GM12878 (cell line): ENCODE results near the gene SHISA9. TPM values are rescaled to one million over a fixed set of nuclear protein-coding genes. Genes with fewer than 3 reads are reported as not detected.

ENCODE experiments used
- ATAC-seq: fragments of 200-7000 bp; cut with Tn5 transposase; 3 replicates; pipeline ENCODE4 v1.9.1; 2020; ENCODE audit warnings: mild to moderate bottlenecking, moderate library complexity
- BruUV-seq: library from RNA; stranded (reverse); fragments of 400-500 nt; replicated peaks from 2 replicates; lab custom pipeline; 2021; lab: Mats Ljungman, UMichigan
- CTCF ChIA-PET: fragments of 300-600 bp; sonication (Branson Sonifier 250); formaldehyde crosslinking; extraction: SDS; loops from one replicate; lab custom pipeline; 2021; ENCODE audit warnings: inconsistent platforms; lab: Yijun Ruan, JAX
- POLR2A ChIA-PET: fragments of 350-600 bp; formaldehyde crosslinking; extraction: SDS; loops from one replicate; lab custom pipeline; 2021; ENCODE audit warnings: inconsistent platforms; lab: Charles Lee
- RAD21 ChIA-PET: fragments of 300-600 bp; sonication (Branson Sonifier 250); formaldehyde crosslinking; loops from one replicate; lab custom pipeline; 2023; ENCODE audit warnings: antibody characterized with exemption; ENCODE audit not compliant: unreplicated experiment; lab: Charles Lee
- SMC1A ChIA-PET: fragments of 300-600 bp; sonication (Branson Sonifier 250); formaldehyde crosslinking; loops from one replicate; lab custom pipeline; 2023; ENCODE audit not compliant: unreplicated experiment, uncharacterized antibody; lab: Charles Lee
- DNase-seq: peaks from one replicate; pipeline ENCODE4 v3.0.0-alpha.2; 2011; ENCODE audit warnings: low read depth, low spot score
- FAIRE-seq: peaks from 3 replicates; lab custom pipeline; 2011; peaks lifted over from hg19 to GRCh38; lab: Jason Lieb, UNC
- H2AFZ ChIP-seq: 2 replicates; pipeline ENCODE4 v1.6.0; 2011; ENCODE audit warnings: low read depth, low read length, control low read depth; ENCODE audit not compliant: control insufficient read depth
- H3K27ac ChIP-seq: 2 replicates; pipeline ENCODE4 v1.5.1; 2011; ENCODE audit warnings: control low read depth; ENCODE audit not compliant: control insufficient read depth, insufficient read depth
- H3K27me3 ChIP-seq, 2 experiments: replicated peaks in 1 of 2; 2 replicates each; pipeline versions ENCODE4 v1.6.0 to v1.6.1; 2011; ENCODE audit warnings: low read length in 1 of 2; ENCODE audit not compliant: control insufficient read depth in 2 of 2, insufficient read depth in 2 of 2
- H3K36me3 ChIP-seq, 2 experiments: 2 replicates each; pipeline ENCODE4 v1.5.1; 2011; ENCODE audit warnings: low read length in 1 of 2; ENCODE audit not compliant: control insufficient read depth in 2 of 2, insufficient read depth in 2 of 2
- H3K4me1 ChIP-seq: 2 replicates; pipeline ENCODE4 v1.6.1; 2011; ENCODE audit warnings: mild to moderate bottlenecking, low read length, moderate library complexity, mixed read lengths; ENCODE audit not compliant: control insufficient read depth, insufficient read depth
- H3K4me2 ChIP-seq: 2 replicates; pipeline ENCODE4 v1.6.0; 2011; ENCODE audit warnings: control low read depth; ENCODE audit not compliant: control insufficient read depth, insufficient read depth
- H3K4me3 ChIP-seq: fragments of 200-600 bp; sonication (generic); 2 replicates; pipeline ENCODE4 v1.5.1; 2016
- H3K79me2 ChIP-seq: 2 replicates; pipeline ENCODE4 v1.6.0; 2011; ENCODE audit warnings: low read length; ENCODE audit not compliant: control insufficient read depth, insufficient read depth
- H3K9ac ChIP-seq: 2 replicates; pipeline ENCODE4 v1.8.0; 2011; ENCODE audit warnings: low read length, control low read depth, mixed read lengths; ENCODE audit not compliant: control insufficient read depth, insufficient read depth
- H3K9me3 ChIP-seq: replicated peaks from 3 replicates; pipeline ENCODE4 v1.5.1; 2011; ENCODE audit warnings: mild to moderate bottlenecking, low read length; ENCODE audit not compliant: control insufficient read depth, insufficient read depth
- H4K20me1 ChIP-seq: 2 replicates; pipeline ENCODE4 v1.6.0; 2011; ENCODE audit not compliant: control insufficient read depth, insufficient read depth
- BHLHE40 ChIP-seq, 2 experiments: fragments of 450-650 bp in 1 of 2; IDR thresholded peaks; 2 replicates each; pipeline ENCODE4 v1.6.1; 2011 to 2017; ENCODE audit warnings: low read depth in 2 of 2, borderline replicate concordance in 1 of 2, improper control_type of control experiment in 1 of 2, low read length in 1 of 2, mild to moderate bottlenecking in 1 of 2
- BRCA1 ChIP-seq: IDR thresholded peaks from 2 replicates; pipeline ENCODE4 v1.6.1; 2011; ENCODE audit warnings: low read depth, low read length, improper control_type of control experiment
- CREB1 ChIP-seq: IDR thresholded peaks from 2 replicates; pipeline ENCODE4 v1.6.1; 2012; ENCODE audit warnings: low read depth, mild to moderate bottlenecking, inconsistent platforms
- EGR1 ChIP-seq, 2 experiments: IDR thresholded peaks; 1 replicate in 1 of 2; 2 replicates in 1 of 2; pipeline ENCODE4 v1.6.1; 2011 to 2012; ENCODE audit warnings: low read depth in 2 of 2, low read length in 2 of 2, borderline replicate concordance in 1 of 2, mild to moderate bottlenecking in 1 of 2, moderate library complexity in 1 of 2
- ELK1 ChIP-seq: IDR thresholded peaks from 2 replicates; pipeline ENCODE4 v1.6.1; 2012; ENCODE audit warnings: low read depth, low read length, improper control_type of control experiment
- GABPA ChIP-seq: IDR thresholded peaks from 2 replicates; pipeline ENCODE4 v1.6.1; 2014; ENCODE audit warnings: antibody characterized with exemption, low read depth, mild to moderate bottlenecking, inconsistent platforms
- NR2C2 ChIP-seq: IDR thresholded peaks from 2 replicates; pipeline ENCODE4 v1.6.1; 2011; ENCODE audit warnings: borderline replicate concordance, low read depth; ENCODE audit not compliant: control insufficient read depth, insufficient read length
- PBX3 ChIP-seq: IDR thresholded peaks from 2 replicates; pipeline ENCODE4 v1.6.1; 2011; ENCODE audit warnings: mild to moderate bottlenecking, low read depth, low read length, moderate library complexity; ENCODE audit not compliant: insufficient replicate concordance
- POLR2AphosphoS2 ChIP-seq: IDR thresholded peaks from 2 replicates; pipeline ENCODE4 v1.6.1; 2011; ENCODE audit warnings: low read depth, mild to moderate bottlenecking, low read length, improper control_type of control experiment, moderate library complexity
- SREBF2 ChIP-seq: IDR thresholded peaks from 2 replicates; pipeline ENCODE4 v1.6.1; 2012; ENCODE audit warnings: mild to moderate bottlenecking, low read length
- STAT3 ChIP-seq: IDR thresholded peaks from 2 replicates; pipeline ENCODE4 v1.6.1; 2011; ENCODE audit warnings: low read depth, low read length, improper control_type of control experiment
- TARDBP ChIP-seq: IDR thresholded peaks from 2 replicates; pipeline ENCODE4 v1.6.1; 2016; ENCODE audit warnings: borderline replicate concordance
- whole genome bisulfite sequencing: methylation state at CpG from one replicate; pipeline ENCODE4 v1.1.6; 2016; ENCODE audit warnings: low lambda C conversion rate; ENCODE audit not compliant: insufficient replicate concordance, insufficient coverage; ENCODE audit errors: missing lambda C conversion rate; 5-methylcytosine and 5-hydroxymethylcytosine counted together
- in situ Hi-C: fragments of 300-500 bp; cut with MboI; formaldehyde crosslinking; loops from 9 replicates; pipeline ENCODE4 v1.14.3; 2018; ENCODE audit warnings: mixed read lengths
- intact Hi-C: fragments of 100-400 bp; cut with micrococcal nuclease; formaldehyde crosslinking; loops from one replicate; pipeline ENCODE4 v1.14.2; 2022; ENCODE audit not compliant: unreplicated experiment
- polyA plus RNA-seq, 11 experiments: library from polyadenylated mRNA; depleted of rRNA in 4 of 11; unstranded in 6 of 11; stranded (reverse) in 5 of 11; fragments of >200 nt; fragmentation: Nextera tagmentation in 4 of 11; fragmentation: Illumina TruSeq in 1 of 11; extraction: Ambion mirVana in 4 of 11; extraction: Trizol in 1 of 11; gene quantifications; 1 replicate in 1 of 11; 2 replicates in 10 of 11; pipeline versions ENCODE4 v1.2.1 to v1.2.3, GENCODE V29; 2011 to 2016; ENCODE audit warnings: inconsistent platforms in 2 of 11, missing spikeins in 2 of 11, low read depth in 1 of 11
- total RNA-seq, 4 experiments: library from RNA; depleted of rRNA in 3 of 4; stranded (reverse); fragments of >200 nt in 3 of 4; fragmentation: Illumina TruSeq in 1 of 4; extraction: Trizol in 1 of 4; gene quantifications; 2 replicates each; pipeline versions ENCODE4 v1.2.1 to v1.2.3, GENCODE V29; 2013 to 2021
- TF ChIP-seq, protein P1 (sequence below): fragments of 450-650 bp; IDR thresholded peaks from 2 replicates; pipeline ENCODE4 v1.6.1; 2014; ENCODE audit warnings: mild to moderate bottlenecking
- TF ChIP-seq, protein P2 (sequence below): fragments of 450-650 bp; IDR thresholded peaks from 2 replicates; pipeline ENCODE4 v1.6.1; 2017; ENCODE audit warnings: mild to moderate bottlenecking, moderate library complexity
- TF ChIP-seq, protein P3 (sequence below): IDR thresholded peaks from 2 replicates; pipeline ENCODE4 v1.6.1; 2012; ENCODE audit warnings: low read length, inconsistent platforms

Gene SHISA9
- total and polyA plus RNA-seq, 10 of the 15 experiments (the other 5 are each of a cell fraction or from before 2014, with no cell fraction given): 0.03 to 25.5 (median 0.07) TPM

GRCh38 chr16:13270602-13271001, 369.2 kb downstream of the SHISA9 start:
- RAD21 ChIA-PET: interaction anchor here (1.9 kb wide), 1 partner anchor 9 kb away, joined by 4 read pairs; no protein-coding TSS in a partner anchor
- TF ChIP-seq SREBF2 (no peak), CREB1 (no peak), PBX3 (no peak), TARDBP (no peak), BRCA1 (no peak), POLR2AphosphoS2 (no peak), GABPA (no peak), NR2C2 (no peak), EGR1 (IDR thresholded peaks at IDR 0.05; ENCODE audit: borderline replicate concordance in 1 of 2, low read depth in 2 of 2, low read length in 2 of 2) (no peak), BHLHE40 (IDR thresholded peaks at IDR 0.05; ENCODE audit: borderline replicate concordance in 1 of 2, low read depth in 2 of 2, low read length in 1 of 2) (no peak), ELK1 (no peak), STAT3 (no peak)
- TF ChIP-seq, protein P1, sequence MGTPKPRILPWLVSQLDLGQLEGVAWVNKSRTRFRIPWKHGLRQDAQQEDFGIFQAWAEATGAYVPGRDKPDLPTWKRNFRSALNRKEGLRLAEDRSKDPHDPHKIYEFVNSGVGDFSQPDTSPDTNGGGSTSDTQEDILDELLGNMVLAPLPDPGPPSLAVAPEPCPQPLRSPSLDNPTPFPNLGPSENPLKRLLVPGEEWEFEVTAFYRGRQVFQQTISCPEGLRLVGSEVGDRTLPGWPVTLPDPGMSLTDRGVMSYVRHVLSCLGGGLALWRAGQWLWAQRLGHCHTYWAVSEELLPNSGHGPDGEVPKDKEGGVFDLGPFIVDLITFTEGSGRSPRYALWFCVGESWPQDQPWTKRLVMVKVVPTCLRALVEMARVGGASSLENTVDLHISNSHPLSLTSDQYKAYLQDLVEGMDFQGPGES: no peak
- TF ChIP-seq, protein P2, sequence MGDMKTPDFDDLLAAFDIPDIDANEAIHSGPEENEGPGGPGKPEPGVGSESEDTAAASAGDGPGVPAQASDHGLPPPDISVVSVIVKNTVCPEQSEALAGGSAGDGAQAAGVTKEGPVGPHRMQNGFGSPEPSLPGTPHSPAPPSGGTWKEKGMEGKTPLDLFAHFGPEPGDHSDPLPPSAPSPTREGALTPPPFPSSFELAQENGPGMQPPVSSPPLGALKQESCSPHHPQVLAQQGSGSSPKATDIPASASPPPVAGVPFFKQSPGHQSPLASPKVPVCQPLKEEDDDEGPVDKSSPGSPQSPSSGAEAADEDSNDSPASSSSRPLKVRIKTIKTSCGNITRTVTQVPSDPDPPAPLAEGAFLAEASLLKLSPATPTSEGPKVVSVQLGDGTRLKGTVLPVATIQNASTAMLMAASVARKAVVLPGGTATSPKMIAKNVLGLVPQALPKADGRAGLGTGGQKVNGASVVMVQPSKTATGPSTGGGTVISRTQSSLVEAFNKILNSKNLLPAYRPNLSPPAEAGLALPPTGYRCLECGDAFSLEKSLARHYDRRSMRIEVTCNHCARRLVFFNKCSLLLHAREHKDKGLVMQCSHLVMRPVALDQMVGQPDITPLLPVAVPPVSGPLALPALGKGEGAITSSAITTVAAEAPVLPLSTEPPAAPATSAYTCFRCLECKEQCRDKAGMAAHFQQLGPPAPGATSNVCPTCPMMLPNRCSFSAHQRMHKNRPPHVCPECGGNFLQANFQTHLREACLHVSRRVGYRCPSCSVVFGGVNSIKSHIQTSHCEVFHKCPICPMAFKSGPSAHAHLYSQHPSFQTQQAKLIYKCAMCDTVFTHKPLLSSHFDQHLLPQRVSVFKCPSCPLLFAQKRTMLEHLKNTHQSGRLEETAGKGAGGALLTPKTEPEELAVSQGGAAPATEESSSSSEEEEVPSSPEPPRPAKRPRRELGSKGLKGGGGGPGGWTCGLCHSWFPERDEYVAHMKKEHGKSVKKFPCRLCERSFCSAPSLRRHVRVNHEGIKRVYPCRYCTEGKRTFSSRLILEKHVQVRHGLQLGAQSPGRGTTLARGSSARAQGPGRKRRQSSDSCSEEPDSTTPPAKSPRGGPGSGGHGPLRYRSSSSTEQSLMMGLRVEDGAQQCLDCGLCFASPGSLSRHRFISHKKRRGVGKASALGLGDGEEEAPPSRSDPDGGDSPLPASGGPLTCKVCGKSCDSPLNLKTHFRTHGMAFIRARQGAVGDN: no peak
- TF ChIP-seq, protein P3, sequence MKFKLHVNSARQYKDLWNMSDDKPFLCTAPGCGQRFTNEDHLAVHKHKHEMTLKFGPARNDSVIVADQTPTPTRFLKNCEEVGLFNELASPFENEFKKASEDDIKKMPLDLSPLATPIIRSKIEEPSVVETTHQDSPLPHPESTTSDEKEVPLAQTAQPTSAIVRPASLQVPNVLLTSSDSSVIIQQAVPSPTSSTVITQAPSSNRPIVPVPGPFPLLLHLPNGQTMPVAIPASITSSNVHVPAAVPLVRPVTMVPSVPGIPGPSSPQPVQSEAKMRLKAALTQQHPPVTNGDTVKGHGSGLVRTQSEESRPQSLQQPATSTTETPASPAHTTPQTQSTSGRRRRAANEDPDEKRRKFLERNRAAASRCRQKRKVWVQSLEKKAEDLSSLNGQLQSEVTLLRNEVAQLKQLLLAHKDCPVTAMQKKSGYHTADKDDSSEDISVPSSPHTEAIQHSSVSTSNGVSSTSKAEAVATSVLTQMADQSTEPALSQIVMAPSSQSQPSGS: no peak

More at GRCh38 chr16:13270602-13271001, 369.2 kb downstream of the SHISA9 start:
- Histone ChIP-seq H3K9me3 (no peaks in the 10 kb centered on the region; the same call in 2 of the 3 replicates), H4K20me1 (no peaks in the 10 kb centered on the region), H3K4me1 (no peaks in the 10 kb centered on the region), H3K9ac (no peak overlapping the region), H3K79me2 (no peaks in the 10 kb centered on the region), H3K4me2 (no peak overlapping the region), H2AFZ (no peak overlapping the region), H3K27ac (no peak overlapping the region), H3K4me3 (no peak overlapping the region), H3K27me3 (no peaks in the 10 kb centered on the region), H3K36me3 (no peaks in the 10 kb centered on the region)
- POLR2A ChIA-PET: interaction anchor here (0.6 kb wide), 1 partner anchor 564 kb away, joined by 5 read pairs; no protein-coding TSS in a partner anchor
- intact Hi-C loops: no loop called here
- SMC1A ChIA-PET: no interaction called here
- FAIRE-seq: no peak
- CTCF ChIA-PET: interaction anchor here (0.8 to 1.3 kb wide), 3 partner anchors 12 to 649 kb away, joined by 3 read pairs; partner anchors contain the start of gene ERCC4
- no TSS peak for BruUV-seq
- WGBS: 0% methylated on average over 1 of the region's 1 CpG
- no peak for ATAC-seq
- no peak for DNase-seq
- in situ Hi-C loops: no loop called here
